Keratinocyte (primary cell): ENCODE results near the gene SYF2. TPM values are rescaled to one million over a fixed set of nuclear protein-coding genes. Genes with fewer than 3 reads are reported as not detected.

Experiments used
- DNase-seq: peaks from one replicate; pipeline ENCODE4 v3.0.0-alpha.2; 2011; ENCODE audit warnings: low read depth, missing footprints, low spot score
- FAIRE-seq: peaks from 2 replicates; lab custom pipeline; 2011; peaks lifted over from hg19 to GRCh38; lab: Jason Lieb, UNC
- H2AFZ ChIP-seq: 2 replicates; pipeline ENCODE4 v1.6.0; 2012; ENCODE audit warnings: low read length, control low read depth, inconsistent platforms; ENCODE audit not compliant: control insufficient read depth
- H3K27ac ChIP-seq: 2 replicates; pipeline ENCODE4 v1.5.1; 2011; ENCODE audit warnings: low read length; ENCODE audit not compliant: control insufficient read depth, insufficient read depth
- H3K27me3 ChIP-seq: 3 replicates; pipeline ENCODE4 v1.6.0; 2011; ENCODE audit warnings: low read length; ENCODE audit not compliant: control insufficient read depth, insufficient read depth; ENCODE audit errors: extremely low read depth
- H3K36me3 ChIP-seq, 2 experiments: 2 replicates in 1 of 2; 3 replicates in 1 of 2; pipeline ENCODE4 v1.5.1; 2011; ENCODE audit warnings: low read length in 2 of 2, mild to moderate bottlenecking in 1 of 2; ENCODE audit not compliant: control insufficient read depth in 2 of 2, insufficient read depth in 2 of 2; ENCODE audit errors: extremely low read depth in 1 of 2
- H3K4me1 ChIP-seq: 3 replicates; pipeline ENCODE4 v1.5.1; 2011; ENCODE audit warnings: low read length; ENCODE audit not compliant: control insufficient read depth, insufficient read depth; ENCODE audit errors: extremely low read depth
- H3K4me2 ChIP-seq: 3 replicates; pipeline ENCODE4 v1.6.0; 2011; ENCODE audit warnings: low read depth, low read length; ENCODE audit not compliant: control insufficient read depth, insufficient read depth; ENCODE audit errors: extremely low read depth
- H3K4me3 ChIP-seq, 3 experiments: fragments of 200-600 bp in 1 of 3; sonication (generic) in 1 of 3; 2 replicates in 2 of 3; 3 replicates in 1 of 3; pipeline ENCODE4 v1.5.1; 2011 to 2016; ENCODE audit warnings: low read length in 3 of 3, mild to moderate bottlenecking in 3 of 3, control low read depth in 2 of 3, inconsistent platforms in 1 of 3, low read depth in 1 of 3, mixed read lengths in 1 of 3, mixed run types in 1 of 3, moderate library complexity in 1 of 3; ENCODE audit not compliant: control insufficient read depth in 2 of 3, insufficient read depth in 2 of 3; ENCODE audit errors: extremely low read depth in 1 of 3
- H3K79me2 ChIP-seq: 2 replicates; pipeline ENCODE4 v1.6.0; 2012; ENCODE audit warnings: low read length; ENCODE audit not compliant: control insufficient read depth, insufficient read depth
- H3K9ac ChIP-seq: 3 replicates; pipeline ENCODE4 v1.6.0; 2011; ENCODE audit warnings: low read length; ENCODE audit not compliant: control insufficient read depth, insufficient read depth; ENCODE audit errors: extremely low read depth
- H3K9me1 ChIP-seq: 3 replicates; pipeline ENCODE4 v1.6.0; 2011; ENCODE audit warnings: low read length; ENCODE audit not compliant: control insufficient read depth, insufficient read depth; ENCODE audit errors: extremely low read depth
- H3K9me3 ChIP-seq: 2 replicates; pipeline ENCODE4 v1.5.1; 2012; ENCODE audit warnings: low read depth, low read length; ENCODE audit not compliant: control insufficient read depth
- H4K20me1 ChIP-seq: 3 replicates; pipeline ENCODE4 v1.6.0; 2011; ENCODE audit warnings: low read length; ENCODE audit not compliant: control insufficient read depth, insufficient read depth; ENCODE audit errors: extremely low read depth
- EZH2 ChIP-seq: IDR thresholded peaks from one replicate; pipeline ENCODE4 v1.6.1; 2012; ENCODE audit warnings: inconsistent platforms, mild to moderate bottlenecking, low read length, moderate library complexity
- dilution Hi-C: fragments of 300-500 bp; cut with MboI; formaldehyde crosslinking; loops from one replicate; pipeline ENCODE4 v1.7.0; 2020; ENCODE audit warnings: low sequenced_read_pairs; ENCODE audit not compliant: extremely low pct_ligation_motif_present
- polyA plus RNA-seq, 5 experiments: library from polyadenylated mRNA; depleted of rRNA in 3 of 5; stranded (reverse) in 3 of 5; stranded (forward) in 1 of 5; unstranded in 1 of 5; fragments of >200 nt; gene quantifications; 1 replicate in 1 of 5; 2 replicates in 3 of 5; 3 replicates in 1 of 5; pipeline versions ENCODE4 v1.2.1 to v1.2.3, GENCODE V29; 2011 to 2012; ENCODE audit warnings: missing spikeins in 2 of 5, low read depth in 1 of 5, low replicate concordance in 1 of 5
- TF ChIP-seq, protein P1 (sequence below), 3 experiments: IDR thresholded peaks in 1 of 3; conservative IDR thresholded peaks in 1 of 3; optimal IDR thresholded peaks in 1 of 3; 2 replicates in 2 of 3; 3 replicates in 1 of 3; pipeline versions ENCODE3 to v1.5.1; 2011; ENCODE audit warnings: low read length in 3 of 3, mild to moderate bottlenecking in 3 of 3, moderate library complexity in 2 of 3, control low read depth in 1 of 3, inconsistent platforms in 1 of 3; ENCODE audit not compliant: insufficient read depth in 2 of 3; ENCODE audit errors: extremely low read depth in 1 of 3

The SYF2 gene
- polyA plus RNA-seq, 1 donor (not counting 4 experiments of a cell fraction or from before 2014, with no cell fraction given), result 31.8 TPM

DNA sequence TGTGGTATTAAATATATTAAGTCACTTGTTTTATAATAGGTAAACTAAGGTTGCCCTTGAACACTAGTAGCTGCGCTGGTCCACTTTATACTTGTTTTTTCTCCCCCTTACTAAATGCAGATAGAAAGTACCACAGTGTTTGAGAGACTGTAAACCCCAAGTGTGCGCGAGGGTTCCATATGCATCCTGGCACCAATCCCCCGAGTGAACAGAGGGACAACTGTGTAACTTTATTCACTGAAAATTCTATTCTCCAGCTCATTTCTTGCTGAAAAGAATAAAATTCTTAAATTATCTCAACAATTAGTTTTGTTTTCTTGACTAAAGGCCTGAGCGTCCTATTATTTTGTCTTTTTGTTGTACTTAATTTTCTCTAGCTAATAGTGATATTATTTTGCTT, 13.1 kb upstream of the SYF2 start:
- H3K9me3 ChIP-seq, result no peaks in the 10 kb centered on the region
- no peaks in the 10 kb centered on the region for H3K27me3 ChIP-seq
- FAIRE-seq, result no peak
- H3K4me1 ChIP-seq, result peaks cover 21% of the 10 kb centered on the region
- H4K20me1 ChIP-seq, result peaks cover 12% of the 10 kb centered on the region
- H2AFZ ChIP-seq, result no peak overlapping the region
- H3K27ac ChIP-seq, result no peak overlapping the region
- no peak for DNase-seq
- no peaks in the 10 kb centered on the region for H3K9me1 ChIP-seq
- no peak for TF ChIP-seq EZH2
- TF ChIP-seq, protein P1, sequence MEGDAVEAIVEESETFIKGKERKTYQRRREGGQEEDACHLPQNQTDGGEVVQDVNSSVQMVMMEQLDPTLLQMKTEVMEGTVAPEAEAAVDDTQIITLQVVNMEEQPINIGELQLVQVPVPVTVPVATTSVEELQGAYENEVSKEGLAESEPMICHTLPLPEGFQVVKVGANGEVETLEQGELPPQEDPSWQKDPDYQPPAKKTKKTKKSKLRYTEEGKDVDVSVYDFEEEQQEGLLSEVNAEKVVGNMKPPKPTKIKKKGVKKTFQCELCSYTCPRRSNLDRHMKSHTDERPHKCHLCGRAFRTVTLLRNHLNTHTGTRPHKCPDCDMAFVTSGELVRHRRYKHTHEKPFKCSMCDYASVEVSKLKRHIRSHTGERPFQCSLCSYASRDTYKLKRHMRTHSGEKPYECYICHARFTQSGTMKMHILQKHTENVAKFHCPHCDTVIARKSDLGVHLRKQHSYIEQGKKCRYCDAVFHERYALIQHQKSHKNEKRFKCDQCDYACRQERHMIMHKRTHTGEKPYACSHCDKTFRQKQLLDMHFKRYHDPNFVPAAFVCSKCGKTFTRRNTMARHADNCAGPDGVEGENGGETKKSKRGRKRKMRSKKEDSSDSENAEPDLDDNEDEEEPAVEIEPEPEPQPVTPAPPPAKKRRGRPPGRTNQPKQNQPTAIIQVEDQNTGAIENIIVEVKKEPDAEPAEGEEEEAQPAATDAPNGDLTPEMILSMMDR (optimal IDR thresholded peaks at IDR 0.05 in 1 of 3, IDR thresholded peaks at IDR 0.05 in 1 of 3, conservative IDR thresholded peaks at IDR 0.05 in 1 of 3; ENCODE audit: extremely low read depth in 1 of 3, insufficient read depth in 2 of 3, low read length in 3 of 3), result no peak
- H3K79me2 ChIP-seq, result peaks cover 32% of the 10 kb centered on the region
- H3K4me3 ChIP-seq, result peak overlapping the region; percentile 77 to 100 (median 97)
- dilution Hi-C loops, result no loop called here
- H3K36me3 ChIP-seq, result peaks cover 15 to 32% of the 10 kb centered on the region in 2 experiments
- H3K9ac ChIP-seq, result peak overlapping the region; percentile 97
- peak overlapping the region; percentile 95 for H3K4me2 ChIP-seq

DNA sequence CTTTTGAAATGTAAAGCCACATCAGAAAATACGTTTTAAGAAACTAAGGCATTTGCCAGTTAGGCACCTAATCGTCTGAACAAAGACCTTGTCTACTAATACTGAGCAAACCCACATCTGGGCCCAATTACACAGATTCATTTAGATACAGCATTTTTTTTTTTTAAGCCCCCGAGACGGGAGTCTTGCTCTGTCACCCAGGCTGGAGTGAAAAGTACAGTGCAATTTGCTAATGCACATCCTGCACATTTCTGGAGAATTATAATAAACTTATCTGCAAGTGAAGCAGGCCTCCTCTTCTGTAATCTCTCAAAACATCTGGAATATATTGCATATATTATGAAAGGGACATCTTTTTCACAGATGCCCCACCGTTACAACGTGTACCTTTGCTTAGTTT, 11.6 kb upstream of the SYF2 start:
- dilution Hi-C loops, result no loop called here
- TF ChIP-seq EZH2, result no peak
- TF ChIP-seq, protein P1 (optimal IDR thresholded peaks at IDR 0.05 in 1 of 3, IDR thresholded peaks at IDR 0.05 in 1 of 3, conservative IDR thresholded peaks at IDR 0.05 in 1 of 3; ENCODE audit: extremely low read depth in 1 of 3, insufficient read depth in 2 of 3, low read length in 3 of 3), result no peak
- Histone ChIP-seq H3K79me2 (peaks cover 32% of the 10 kb centered on the region), H3K36me3 (peaks cover 15 to 32% of the 10 kb centered on the region in 2 experiments), H3K27ac (no peak overlapping the region), H3K9ac (no peak overlapping the region), H3K4me1 (peaks cover 26% of the 10 kb centered on the region), H4K20me1 (peaks cover 12% of the 10 kb centered on the region), H3K4me2 (no peak overlapping the region), H3K4me3 (no peak overlapping the region), H3K9me1 (no peaks in the 10 kb centered on the region), H2AFZ (no peak overlapping the region), H3K9me3 (no peaks in the 10 kb centered on the region), H3K27me3 (no peaks in the 10 kb centered on the region)
- DNase-seq (no peak), FAIRE-seq (no peak)
